Caco-2 (cell line): ENCODE results near the gene ZYX. TPM values are rescaled to one million over a fixed set of nuclear protein-coding genes. Genes with fewer than 3 reads are reported as not detected.

Experiments
- BruUV-seq: library from RNA; stranded (reverse); fragments of 400-500 nt; replicated peaks from 2 replicates; lab custom pipeline; 2021; lab: Mats Ljungman, UMichigan
- CTCF ChIA-PET: fragments of 300-600 bp; sonication (Branson Sonifier 250); formaldehyde crosslinking; loops from one replicate; lab custom pipeline; 2022; ENCODE audit warnings: antibody characterized with exemption; lab: Charles Lee
- POLR2A ChIA-PET: fragments of 300-600 bp; sonication (Branson Sonifier 250); formaldehyde crosslinking; loops from one replicate; lab custom pipeline; 2022; ENCODE audit warnings: antibody characterized with exemption; lab: Charles Lee
- DNase-seq, 2 experiments: peaks; one replicate each; pipeline versions ENCODE4 v3.0.0 to v3.0.0-alpha.2; 2020 to 2022
- H3K27me3 ChIP-seq: replicated peaks from 2 replicates; pipeline ENCODE4 v1.6.0; 2011; ENCODE audit warnings: low read length; ENCODE audit not compliant: control insufficient read depth, insufficient read depth
- H3K36me3 ChIP-seq: 2 replicates; pipeline ENCODE4 v1.5.1; 2011; ENCODE audit warnings: low read length; ENCODE audit not compliant: control insufficient read depth, insufficient read depth
- H3K4me1 ChIP-seq: fragments of 250-450 bp; sonication (Bioruptor Pico); 2 replicates; pipeline ENCODE4 v1.5.1; 2020; ENCODE audit warnings: mild to moderate bottlenecking
- H3K4me3 ChIP-seq: 2 replicates; pipeline ENCODE4 v1.5.1; 2011; ENCODE audit warnings: low read depth, mild to moderate bottlenecking, control low read depth, low read length
- H3K9me3 ChIP-seq: fragments of 250-450 bp; sonication (Bioruptor Pico); 2 replicates; pipeline ENCODE4 v1.5.1; 2020; ENCODE audit warnings: mild to moderate bottlenecking, moderate library complexity
- H3K27ac Mint-ChIP-seq: one replicate; pipeline ENCODE4 v1.8.0; 2022; ENCODE audit warnings: mixed read lengths; ENCODE audit not compliant: unreplicated experiment
- H3K27me3 Mint-ChIP-seq: one replicate; pipeline ENCODE4 v1.8.0; 2022; ENCODE audit warnings: mixed read lengths; ENCODE audit not compliant: insufficient read depth, unreplicated experiment
- H3K36me3 Mint-ChIP-seq: one replicate; pipeline ENCODE4 v1.8.0; 2022; ENCODE audit warnings: mild to moderate bottlenecking, mixed read lengths; ENCODE audit not compliant: insufficient read depth, unreplicated experiment
- H3K4me1 Mint-ChIP-seq: one replicate; pipeline ENCODE4 v1.8.0; 2022; ENCODE audit warnings: low read depth, mixed read lengths; ENCODE audit not compliant: unreplicated experiment
- H3K4me3 Mint-ChIP-seq: one replicate; pipeline ENCODE4 v1.8.0; 2022; ENCODE audit warnings: mild to moderate bottlenecking, moderate library complexity, mixed read lengths; ENCODE audit not compliant: unreplicated experiment
- H3K9me3 Mint-ChIP-seq: one replicate; pipeline ENCODE4 v1.8.0; 2022; ENCODE audit warnings: mixed read lengths; ENCODE audit not compliant: unreplicated experiment
- intact Hi-C: fragments of 100-400 bp; cut with micrococcal nuclease; formaldehyde crosslinking; loops from one replicate; pipeline ENCODE4 v1.10.0; 2022; ENCODE audit not compliant: unreplicated experiment
- total RNA-seq: library from RNA; stranded (reverse); gene quantifications from 2 replicates; pipeline ENCODE4 v1.2.3, GENCODE V29; 2022
- TF ChIP-seq, protein P1 (sequence below), 2 experiments: fragments of 200-600 bp in 1 of 2; IDR thresholded peaks; 1 replicate in 1 of 2; 2 replicates in 1 of 2; pipeline versions ENCODE4 v1.5.1 to v1.8.0; 2011 to 2022; ENCODE audit warnings: antibody characterized with exemption in 1 of 2, control low read depth in 1 of 2, inconsistent platforms in 1 of 2, low read depth in 1 of 2, low read length in 1 of 2, mild to moderate bottlenecking in 1 of 2, moderate library complexity in 1 of 2; ENCODE audit not compliant: insufficient read depth in 1 of 2, severe bottlenecking in 1 of 2, unreplicated experiment in 1 of 2

Gene ZYX
- total RNA-seq, 1 experiment from 2014 or later = 147 TPM

DNA sequence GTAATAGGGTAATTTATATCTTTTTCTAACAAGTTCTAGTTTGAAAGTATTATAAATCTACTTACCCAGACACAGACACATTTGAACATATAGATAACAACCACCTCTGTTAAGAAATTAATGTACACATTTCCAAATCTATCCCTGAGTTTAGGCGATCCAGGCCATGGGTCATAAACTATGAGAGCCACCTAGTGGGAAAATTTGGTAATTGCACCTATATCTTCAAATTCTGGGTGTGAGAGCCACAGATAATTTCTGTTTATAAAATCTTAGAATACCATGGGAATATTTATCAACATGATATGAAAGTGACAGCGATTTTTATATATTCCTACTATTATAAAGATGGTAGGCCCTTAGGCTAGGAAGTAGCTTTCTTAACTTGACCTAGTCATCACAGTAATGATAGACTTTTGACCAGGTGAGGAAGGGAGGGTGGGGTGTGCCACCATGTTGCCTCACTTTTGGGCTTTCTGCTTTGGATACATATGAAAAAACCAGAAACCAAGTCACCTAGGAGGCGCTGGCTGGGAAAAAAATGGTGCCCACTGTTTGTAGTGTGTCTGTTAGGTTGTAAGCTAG lies 35.5 kb downstream of the ZYX start:
- ChIA-PET CTCF (interaction anchor here (0.5 to 1.6 kb wide), 5 partner anchors 35 to 258 kb away, joined by 3 to 6 read pairs (median 4); no protein-coding TSS in a partner anchor), POLR2A (interaction anchor here (0.5 kb wide), 1 partner anchor 12 kb away, joined by 3 read pairs; no protein-coding TSS in a partner anchor)
- H3K4me1 Mint-ChIP-seq = peaks cover 35% of the 10 kb centered on the region
- H3K36me3 Mint-ChIP-seq = no peaks in the 10 kb centered on the region
- no peaks in the 10 kb centered on the region for H3K27me3 Mint-ChIP-seq
- Histone ChIP-seq H3K9me3 (peaks cover 3% of the 10 kb centered on the region; the same call in 1 of the 2 replicates), H3K27me3 (no peaks in the 10 kb centered on the region), H3K4me3 (no peak overlapping the region), H3K36me3 (no peaks in the 10 kb centered on the region; the same call in 1 of the 2 replicates), H3K4me1 (peaks cover 17% of the 10 kb centered on the region)
- peak in 1 of 2 experiments; percentile 66 for DNase-seq
- no TSS peak for BruUV-seq
- intact Hi-C loops = loop anchor here (1.0 to 2.0 kb wide), 4 partner anchors 35 to 176 kb away; partner anchors contain the start of gene ZYX
- no peaks in the 10 kb centered on the region for H3K9me3 Mint-ChIP-seq
- no peak overlapping the region for H3K4me3 Mint-ChIP-seq
- TF ChIP-seq, protein P1, sequence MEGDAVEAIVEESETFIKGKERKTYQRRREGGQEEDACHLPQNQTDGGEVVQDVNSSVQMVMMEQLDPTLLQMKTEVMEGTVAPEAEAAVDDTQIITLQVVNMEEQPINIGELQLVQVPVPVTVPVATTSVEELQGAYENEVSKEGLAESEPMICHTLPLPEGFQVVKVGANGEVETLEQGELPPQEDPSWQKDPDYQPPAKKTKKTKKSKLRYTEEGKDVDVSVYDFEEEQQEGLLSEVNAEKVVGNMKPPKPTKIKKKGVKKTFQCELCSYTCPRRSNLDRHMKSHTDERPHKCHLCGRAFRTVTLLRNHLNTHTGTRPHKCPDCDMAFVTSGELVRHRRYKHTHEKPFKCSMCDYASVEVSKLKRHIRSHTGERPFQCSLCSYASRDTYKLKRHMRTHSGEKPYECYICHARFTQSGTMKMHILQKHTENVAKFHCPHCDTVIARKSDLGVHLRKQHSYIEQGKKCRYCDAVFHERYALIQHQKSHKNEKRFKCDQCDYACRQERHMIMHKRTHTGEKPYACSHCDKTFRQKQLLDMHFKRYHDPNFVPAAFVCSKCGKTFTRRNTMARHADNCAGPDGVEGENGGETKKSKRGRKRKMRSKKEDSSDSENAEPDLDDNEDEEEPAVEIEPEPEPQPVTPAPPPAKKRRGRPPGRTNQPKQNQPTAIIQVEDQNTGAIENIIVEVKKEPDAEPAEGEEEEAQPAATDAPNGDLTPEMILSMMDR (IDR thresholded peaks at IDR 0.05; ENCODE audit: insufficient read depth in 1 of 2, low read depth in 1 of 2, low read length in 1 of 2, severe bottlenecking in 1 of 2, unreplicated experiment in 1 of 2) = peak; percentile 70 to 75
- no peak overlapping the region for H3K27ac Mint-ChIP-seq

DNA sequence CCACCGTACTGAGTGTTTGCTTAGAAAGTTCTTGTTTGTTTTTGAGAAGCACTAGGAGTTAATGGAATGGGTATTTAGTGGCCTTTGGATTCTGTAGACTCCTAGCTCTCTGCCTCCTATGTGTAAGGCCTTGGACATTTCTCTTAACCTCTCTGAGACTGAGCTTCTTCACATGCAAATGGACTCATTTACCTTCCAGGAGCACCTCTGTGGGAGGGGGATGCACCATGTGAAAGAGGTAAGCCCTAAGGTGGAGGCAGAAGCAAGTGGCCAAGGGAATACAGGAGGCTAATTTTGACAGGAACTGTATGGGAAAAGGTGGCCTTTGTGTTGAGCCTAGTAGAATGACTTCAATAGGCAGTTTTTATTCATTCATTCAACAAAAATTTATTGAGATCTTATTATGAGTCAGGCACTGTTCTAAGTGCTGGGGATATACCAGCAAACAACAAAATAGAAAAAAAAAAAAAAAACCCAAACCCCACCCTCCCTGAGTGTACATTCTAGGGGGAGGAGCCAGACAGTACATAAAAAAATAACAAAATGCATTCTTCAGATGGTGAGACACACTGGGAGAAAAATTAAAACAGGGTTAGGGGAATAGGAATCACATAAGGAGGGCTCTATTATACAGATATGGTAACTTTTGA lies 36.7 kb downstream of the ZYX start:
- Mint-ChIP-seq H3K27ac (no peak overlapping the region), H3K4me1 (peaks cover 23% of the 10 kb centered on the region), H3K36me3 (no peaks in the 10 kb centered on the region), H3K9me3 (no peaks in the 10 kb centered on the region), H3K4me3 (no peak overlapping the region), H3K27me3 (no peaks in the 10 kb centered on the region)
- Histone ChIP-seq H3K4me3 (no peak overlapping the region), H3K9me3 (peaks cover 3% of the 10 kb centered on the region; the same call in 1 of the 2 replicates), H3K36me3 (no peaks in the 10 kb centered on the region; the same call in 1 of the 2 replicates), H3K4me1 (peaks cover 8% of the 10 kb centered on the region), H3K27me3 (no peaks in the 10 kb centered on the region)
- no TSS peak for BruUV-seq
- TF ChIP-seq, protein P1 (IDR thresholded peaks at IDR 0.05; ENCODE audit: insufficient read depth in 1 of 2, low read depth in 1 of 2, low read length in 1 of 2, severe bottlenecking in 1 of 2, unreplicated experiment in 1 of 2) = no peak
- intact Hi-C loops = loop anchor here (2.0 kb wide), 2 partner anchors 55 to 107 kb away; no protein-coding TSS in a partner anchor
- ChIA-PET POLR2A (no interaction called here), CTCF (interaction anchor here (0.7 to 1.6 kb wide), 2 partner anchors 49 to 259 kb away, joined by 4 to 5 read pairs; no protein-coding TSS in a partner anchor)
- DNase-seq = no peak

DNA sequence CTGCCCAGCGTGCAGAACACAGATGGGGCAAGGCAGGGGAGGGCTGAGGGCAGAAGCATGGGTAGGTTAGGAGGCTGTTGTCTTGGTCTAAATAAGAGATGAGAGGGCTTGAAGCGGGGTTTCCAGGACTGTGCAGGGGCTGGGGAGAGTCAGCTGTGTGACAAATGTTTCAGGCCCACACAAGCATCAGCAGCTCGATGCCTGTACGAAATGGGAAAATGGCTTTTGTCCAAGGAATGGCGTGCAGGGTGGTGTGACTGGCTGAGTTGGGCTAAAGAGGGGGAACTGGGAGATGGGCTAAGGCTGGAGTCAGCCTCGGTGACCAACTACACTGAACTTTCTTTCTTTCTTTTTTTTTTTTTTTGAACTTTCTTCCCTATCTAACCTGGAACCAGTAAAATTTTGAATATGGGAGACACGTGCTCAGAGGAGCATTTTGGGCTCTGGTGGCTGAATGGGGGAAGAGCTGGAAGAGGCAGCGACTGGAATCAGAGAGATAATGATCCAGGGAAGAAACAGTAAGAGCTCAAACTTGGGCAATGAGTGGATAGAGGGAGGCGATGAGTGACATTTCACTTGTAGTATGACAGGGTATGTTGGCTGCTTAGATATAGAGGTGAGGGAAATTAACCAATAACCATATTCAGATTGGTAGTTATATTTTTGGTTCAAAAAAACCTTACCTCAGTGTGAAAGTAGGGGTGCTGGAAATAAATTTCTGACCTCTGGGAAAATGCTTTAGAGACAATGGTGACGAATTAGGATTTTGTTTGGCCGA lies 37.7 kb downstream of the ZYX start:
- no TSS peak for BruUV-seq
- H3K36me3 Mint-ChIP-seq = no peaks in the 10 kb centered on the region
- no peaks in the 10 kb centered on the region; the same call in 1 of the 2 replicates for H3K36me3 ChIP-seq
- no peak overlapping the region for H3K4me3 ChIP-seq
- POLR2A ChIA-PET = no interaction called here
- no peak overlapping the region for H3K27ac Mint-ChIP-seq
- peaks cover 3% of the 10 kb centered on the region; the same call in 1 of the 2 replicates for H3K9me3 ChIP-seq
- intact Hi-C loops = no loop called here
- TF ChIP-seq, protein P1 (IDR thresholded peaks at IDR 0.05; ENCODE audit: insufficient read depth in 1 of 2, low read depth in 1 of 2, low read length in 1 of 2, severe bottlenecking in 1 of 2, unreplicated experiment in 1 of 2) = no peak
- H3K4me3 Mint-ChIP-seq = no peak overlapping the region
- no peak for DNase-seq
- H3K9me3 Mint-ChIP-seq = no peaks in the 10 kb centered on the region
- CTCF ChIA-PET = no interaction called here
- H3K27me3 Mint-ChIP-seq = no peaks in the 10 kb centered on the region
- H3K4me1 ChIP-seq = no peaks in the 10 kb centered on the region; the same call in 1 of the 2 replicates
- peaks cover 16% of the 10 kb centered on the region for H3K4me1 Mint-ChIP-seq
- no peaks in the 10 kb centered on the region for H3K27me3 ChIP-seq
